ENCODE measurements around the gene PCDHGB3.
"Not testable (repeated sequence)": the region's sequence is repeated elsewhere in the genome, so short reads cannot be mapped to it uniquely, and the experiment has no call there.

PCDHGB3 gene

DNA sequence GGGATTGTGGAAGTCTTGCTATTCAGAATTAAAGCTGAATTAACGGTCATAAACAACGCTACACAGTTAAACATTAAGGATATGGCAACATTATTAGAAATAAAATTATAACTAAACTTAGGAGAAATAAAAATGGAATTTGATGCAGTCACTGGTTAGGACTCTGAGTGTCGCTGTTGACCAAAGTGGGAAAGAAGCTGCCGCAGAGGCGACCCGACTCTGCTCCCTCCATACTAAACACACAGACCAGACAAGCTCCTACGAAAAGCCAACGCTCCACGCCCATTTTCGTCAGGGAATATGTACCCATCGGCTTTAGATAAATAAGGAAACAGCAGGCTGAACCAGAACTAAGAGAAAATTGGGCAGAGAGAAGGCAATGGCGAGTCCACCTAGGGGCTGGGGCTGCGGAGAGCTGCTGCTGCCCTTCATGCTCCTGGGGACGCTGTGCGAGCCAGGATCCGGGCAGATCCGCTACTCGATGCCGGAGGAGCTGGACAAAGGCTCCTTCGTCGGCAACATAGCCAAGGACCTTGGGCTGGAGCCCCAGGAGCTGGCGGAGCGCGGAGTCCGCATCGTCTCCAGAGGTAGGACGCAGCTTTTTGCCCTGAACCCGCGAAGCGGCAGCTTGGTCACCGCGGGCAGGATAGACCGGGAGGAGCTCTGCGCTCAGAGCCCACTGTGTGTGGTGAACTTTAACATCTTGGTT, 5.9 kb upstream of the PCDHGB3 start, which contains the start of gene PCDHGA5:
Gene PCDHGA5, plus strand, starts transcription at position 211 of the 709 bp plus-strand sequence. Its CDS starts 169 bp downstream, at position 380.
- FAIRE-seq (no peak), DNase-seq (ENCODE audit: insufficient read length) (no peak)

DNA sequence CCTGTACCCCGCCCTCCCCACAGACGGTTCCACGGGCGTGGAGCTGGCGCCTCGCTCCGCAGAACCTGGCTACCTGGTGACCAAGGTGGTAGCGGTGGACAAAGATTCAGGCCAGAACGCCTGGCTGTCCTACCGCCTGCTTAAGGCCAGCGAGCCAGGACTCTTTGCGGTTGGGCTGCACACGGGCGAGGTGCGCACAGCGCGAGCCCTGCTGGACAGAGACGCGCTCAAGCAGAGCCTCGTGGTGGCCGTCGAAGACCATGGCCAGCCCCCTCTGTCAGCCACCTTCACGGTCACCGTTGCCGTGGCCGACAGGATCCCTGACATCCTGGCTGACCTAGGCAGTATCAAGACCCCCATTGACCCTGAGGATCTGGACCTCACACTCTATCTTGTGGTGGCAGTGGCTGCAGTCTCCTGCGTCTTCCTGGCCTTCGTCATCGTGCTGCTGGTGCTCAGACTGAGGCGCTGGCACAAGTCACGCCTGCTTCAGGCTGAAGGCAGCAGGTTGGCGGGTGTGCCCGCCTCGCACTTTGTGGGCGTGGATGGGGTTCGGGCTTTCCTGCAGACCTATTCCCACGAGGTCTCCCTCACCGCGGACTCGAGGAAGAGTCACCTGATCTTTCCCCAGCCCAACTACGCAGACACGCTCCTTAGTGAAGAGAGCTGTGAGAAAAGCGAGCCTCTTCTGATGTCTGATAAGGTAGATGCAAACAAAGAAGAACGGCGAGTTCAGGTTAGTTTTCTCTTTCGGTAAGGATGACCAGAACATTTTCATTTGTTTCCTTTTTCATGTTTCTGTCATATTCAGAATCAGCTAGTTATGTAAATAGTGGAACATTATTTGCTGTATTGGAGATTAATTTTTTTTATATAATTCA, 3.8 kb upstream of the PCDHGB3 start:
- FAIRE-seq (no peak), DNase-seq (ENCODE audit: insufficient read length) (no peak)
- TF ChIP-seq POLR2AphosphoS5 (IDR thresholded peaks at IDR 0.05; ENCODE audit: low read depth, low read length) (no peak), POLR2A (IDR thresholded peaks at IDR 0.05; ENCODE audit: low read depth, low read length) (no peak), TAF1 (IDR thresholded peaks at IDR 0.05; ENCODE audit: borderline replicate concordance, low read depth, low read length) (no peak)

More for the DNA sequence above, 5.9 kb upstream of the PCDHGB3 start, which contains the start of gene PCDHGA5:
- no peak for TF ChIP-seq POLR2AphosphoS5 (IDR thresholded peaks at IDR 0.05; ENCODE audit: low read depth, low read length)
- no peak for TF ChIP-seq TAF1 (IDR thresholded peaks at IDR 0.05; ENCODE audit: borderline replicate concordance, low read depth, low read length)
- TF ChIP-seq POLR2A (IDR thresholded peaks at IDR 0.05; ENCODE audit: low read depth, low read length), result no peak

DNA sequence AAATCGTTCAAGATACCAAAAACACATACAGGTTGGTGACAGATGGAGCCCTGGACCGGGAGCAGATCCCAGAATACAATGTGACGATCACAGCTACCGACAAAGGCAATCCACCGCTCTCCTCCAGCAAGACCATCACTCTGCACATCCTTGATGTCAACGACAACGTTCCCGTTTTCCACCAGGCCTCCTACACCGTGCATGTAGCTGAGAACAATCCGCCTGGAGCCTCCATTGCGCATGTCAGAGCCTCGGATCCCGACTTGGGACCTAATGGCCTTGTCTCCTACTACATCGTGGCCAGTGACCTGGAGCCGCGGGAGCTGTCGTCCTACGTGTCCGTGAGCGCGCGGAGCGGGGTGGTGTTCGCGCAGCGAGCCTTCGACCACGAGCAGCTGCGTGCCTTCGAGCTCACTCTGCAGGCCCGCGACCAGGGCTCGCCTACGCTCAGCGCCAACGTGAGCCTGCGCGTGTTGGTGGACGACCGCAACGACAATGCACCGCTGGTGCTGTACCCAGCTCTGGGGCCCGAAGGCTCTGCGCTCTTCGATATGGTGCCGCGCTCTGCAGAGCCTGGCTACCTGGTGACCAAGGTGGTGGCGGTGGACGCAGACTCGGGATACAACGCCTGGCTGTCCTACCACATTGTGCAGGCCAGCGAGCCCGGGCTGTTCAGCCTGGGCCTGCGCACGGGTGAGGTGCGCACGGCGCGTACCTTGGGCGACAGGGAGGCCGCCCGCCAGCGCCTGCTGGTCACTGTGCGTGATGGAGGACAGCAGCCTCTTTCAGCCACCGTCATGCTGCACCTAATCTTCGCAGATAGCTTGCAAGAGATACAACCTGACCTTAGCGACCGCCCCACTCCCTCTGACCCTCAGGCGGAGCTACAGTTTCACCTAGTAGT, 1.8 kb downstream of the PCDHGB3 start:
- no peak for FAIRE-seq

DNA sequence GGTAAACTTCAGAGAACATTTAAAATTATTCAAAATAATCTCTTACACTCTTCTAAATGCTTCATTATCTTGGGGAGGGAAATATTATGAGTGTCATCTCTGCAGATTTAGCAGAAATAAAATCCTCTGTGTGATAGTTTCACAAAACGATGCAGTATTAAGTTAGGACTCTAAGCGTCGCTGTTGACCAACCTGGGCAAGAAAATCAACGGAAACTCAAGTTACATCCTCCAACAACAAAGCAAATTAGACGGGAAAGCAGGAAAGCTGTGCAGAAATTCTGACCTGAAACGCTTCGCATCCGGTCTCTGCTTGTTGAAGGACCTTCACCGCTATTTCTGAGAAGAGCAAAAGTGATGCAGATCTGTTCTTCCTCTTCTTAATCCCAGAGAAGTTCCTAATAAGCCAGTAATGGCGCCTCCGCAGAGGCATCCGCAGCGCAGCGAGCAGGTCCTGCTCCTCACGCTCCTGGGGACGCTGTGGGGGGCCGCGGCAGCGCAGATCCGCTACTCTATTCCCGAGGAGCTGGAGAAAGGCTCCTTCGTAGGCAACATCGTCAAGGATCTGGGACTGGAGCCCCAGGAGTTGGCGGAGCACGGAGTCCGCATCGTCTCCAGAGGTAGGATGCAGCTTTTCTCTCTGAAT, 3.8 kb downstream of the PCDHGB3 start, which contains the start of gene PCDHGA6:
Gene PCDHGA6, plus strand, starts transcription at position 219 of the 645 bp plus-strand sequence. Its CDS starts 193 bp downstream, at position 412.
- TF ChIP-seq POLR2A (IDR thresholded peaks at IDR 0.05; ENCODE audit: low read depth, low read length), result no peak
- TF ChIP-seq TAF1 (IDR thresholded peaks at IDR 0.05; ENCODE audit: borderline replicate concordance, low read depth, low read length), result no peak
- no peak for TF ChIP-seq POLR2AphosphoS5 (IDR thresholded peaks at IDR 0.05; ENCODE audit: low read depth, low read length)
- DNase-seq (ENCODE audit: insufficient read length) (no peak), FAIRE-seq (no peak)

More for the DNA sequence above, 1.8 kb downstream of the PCDHGB3 start:
- no peak for DNase-seq (ENCODE audit: insufficient read length)
- TF ChIP-seq POLR2AphosphoS5 (IDR thresholded peaks at IDR 0.05; ENCODE audit: low read depth, low read length) (no peak), TAF1 (IDR thresholded peaks at IDR 0.05; ENCODE audit: borderline replicate concordance, low read depth, low read length) (no peak), POLR2A (IDR thresholded peaks at IDR 0.05; ENCODE audit: low read depth, low read length) (no peak)

DNA sequence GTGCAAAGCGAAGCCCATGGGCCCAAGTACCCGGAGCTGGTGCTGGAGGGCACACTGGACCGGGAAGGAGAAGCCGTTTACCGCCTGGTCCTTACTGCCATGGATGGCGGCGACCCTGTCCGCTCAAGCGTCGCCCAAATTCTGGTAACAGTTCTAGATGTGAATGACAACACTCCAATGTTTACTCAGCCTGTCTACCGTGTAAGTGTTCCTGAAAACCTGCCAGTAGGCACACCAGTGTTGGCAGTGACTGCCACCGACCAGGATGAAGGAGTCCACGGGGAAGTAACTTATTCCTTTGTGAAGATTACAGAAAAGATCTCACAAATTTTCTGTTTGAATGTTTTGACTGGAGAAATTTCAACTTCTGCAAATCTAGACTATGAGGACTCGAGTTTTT, 4.6 kb downstream of the PCDHGB3 start:
- no peak for TF ChIP-seq TAF1 (IDR thresholded peaks at IDR 0.05; ENCODE audit: borderline replicate concordance, low read depth, low read length)
- no peak for TF ChIP-seq POLR2AphosphoS5 (IDR thresholded peaks at IDR 0.05; ENCODE audit: low read depth, low read length)
- no peak for TF ChIP-seq POLR2A (IDR thresholded peaks at IDR 0.05; ENCODE audit: low read depth, low read length)
- FAIRE-seq (no peak), DNase-seq (ENCODE audit: insufficient read length) (no peak)

DNA sequence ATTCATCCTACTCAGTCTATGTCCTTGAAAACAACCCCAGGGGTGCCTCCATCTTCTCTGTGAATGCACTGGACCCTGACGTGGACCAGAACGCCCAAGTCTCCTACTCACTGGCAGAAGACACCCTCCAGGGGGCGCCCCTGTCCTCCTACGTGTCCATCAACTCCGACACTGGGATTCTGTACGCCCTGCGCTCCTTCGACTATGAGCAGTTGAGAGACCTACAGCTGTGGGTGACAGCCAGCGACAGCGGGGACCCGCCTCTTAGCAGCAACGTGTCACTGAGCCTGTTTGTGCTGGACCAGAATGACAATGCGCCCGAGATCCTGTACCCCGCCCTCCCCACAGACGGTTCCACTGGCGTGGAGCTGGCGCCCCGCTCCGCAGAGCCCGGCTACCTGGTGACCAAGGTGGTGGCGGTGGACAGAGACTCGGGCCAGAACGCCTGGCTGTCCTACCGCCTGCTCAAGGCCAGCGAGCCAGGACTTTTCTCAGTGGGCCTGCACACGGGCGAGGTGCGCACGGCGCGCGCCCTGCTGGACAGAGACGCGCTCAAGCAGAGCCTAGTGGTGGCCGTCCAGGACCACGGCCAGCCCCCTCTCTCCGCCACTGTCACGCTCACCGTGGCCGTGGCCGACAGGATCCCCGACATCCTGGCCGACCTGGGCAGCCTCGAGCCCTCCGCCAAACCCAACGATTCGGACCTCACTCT, 5.6 kb downstream of the PCDHGB3 start:
- not testable (repeated sequence) for DNase-seq (ENCODE audit: insufficient read length); FAIRE-seq

DNA sequence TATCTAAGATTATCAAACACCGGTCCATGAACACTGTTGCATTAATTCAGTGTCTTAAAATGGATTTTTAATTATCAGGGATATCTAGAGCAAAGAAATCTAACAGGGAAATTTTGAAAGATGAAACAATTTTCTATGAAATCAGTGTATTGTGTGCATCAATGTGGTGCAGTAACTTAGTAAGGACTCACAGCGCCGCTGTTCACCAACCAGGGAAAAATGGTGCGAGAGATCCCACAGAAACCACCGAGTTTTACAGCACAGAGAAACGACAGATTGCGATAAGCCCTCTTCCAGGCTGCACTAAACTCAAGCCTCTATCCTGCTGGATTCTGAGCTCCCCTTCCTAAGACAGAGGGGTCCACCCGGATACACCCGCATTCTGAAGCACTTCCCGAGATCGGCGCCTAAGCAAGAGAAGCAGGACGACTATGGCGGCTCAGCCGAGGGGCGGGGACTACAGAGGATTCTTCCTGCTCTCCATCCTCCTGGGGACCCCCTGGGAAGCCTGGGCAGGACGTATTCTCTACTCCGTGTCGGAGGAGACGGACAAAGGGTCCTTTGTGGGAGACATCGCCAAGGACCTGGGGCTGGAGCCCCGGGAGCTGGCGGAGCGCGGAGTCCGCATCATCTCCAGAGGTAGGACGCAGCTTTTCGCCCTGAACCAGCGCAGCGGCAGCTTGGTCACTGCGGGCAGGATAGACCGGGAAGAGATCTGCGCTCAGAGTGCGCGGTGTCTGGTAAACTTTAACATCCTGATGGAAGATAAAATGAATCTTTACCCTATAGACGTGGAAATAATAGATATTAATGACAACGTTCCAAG, 12.6 kb downstream of the PCDHGB3 start, which contains the start of gene PCDHGA7:
Gene PCDHGA7, plus strand, starts transcription at position 274 of the 826 bp plus-strand sequence. Its CDS starts 158 bp downstream, at position 432.
- no peak for TF ChIP-seq POLR2A (IDR thresholded peaks at IDR 0.05; ENCODE audit: low read depth, low read length)
- no peak for TF ChIP-seq POLR2AphosphoS5 (IDR thresholded peaks at IDR 0.05; ENCODE audit: low read depth, low read length)
- no peak for TF ChIP-seq TAF1 (IDR thresholded peaks at IDR 0.05; ENCODE audit: borderline replicate concordance, low read depth, low read length)
- DNase-seq (ENCODE audit: insufficient read length) (no peak), FAIRE-seq (no peak)

DNA sequence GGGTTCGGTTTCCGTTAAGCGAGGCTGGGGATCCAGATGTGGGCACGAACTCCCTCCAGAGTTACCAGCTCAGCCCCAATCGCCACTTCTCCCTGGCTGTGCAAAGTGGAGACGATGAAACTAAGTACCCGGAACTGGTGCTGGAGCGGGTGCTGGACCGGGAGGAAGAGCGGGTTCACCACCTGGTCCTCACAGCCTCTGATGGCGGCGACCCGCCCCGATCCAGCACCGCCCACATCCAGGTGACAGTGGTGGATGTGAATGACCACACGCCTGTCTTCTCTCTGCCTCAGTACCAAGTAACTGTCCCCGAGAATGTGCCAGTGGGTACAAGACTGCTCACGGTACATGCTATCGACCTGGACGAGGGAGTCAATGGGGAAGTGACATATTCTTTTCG, 13.3 kb downstream of the PCDHGB3 start:
- TF ChIP-seq POLR2A (IDR thresholded peaks at IDR 0.05; ENCODE audit: low read depth, low read length), result no peak
- TF ChIP-seq POLR2AphosphoS5 (IDR thresholded peaks at IDR 0.05; ENCODE audit: low read depth, low read length), result no peak
- no peak for TF ChIP-seq TAF1 (IDR thresholded peaks at IDR 0.05; ENCODE audit: borderline replicate concordance, low read depth, low read length)
- no peak for DNase-seq (ENCODE audit: insufficient read length)
- no peak for FAIRE-seq

DNA sequence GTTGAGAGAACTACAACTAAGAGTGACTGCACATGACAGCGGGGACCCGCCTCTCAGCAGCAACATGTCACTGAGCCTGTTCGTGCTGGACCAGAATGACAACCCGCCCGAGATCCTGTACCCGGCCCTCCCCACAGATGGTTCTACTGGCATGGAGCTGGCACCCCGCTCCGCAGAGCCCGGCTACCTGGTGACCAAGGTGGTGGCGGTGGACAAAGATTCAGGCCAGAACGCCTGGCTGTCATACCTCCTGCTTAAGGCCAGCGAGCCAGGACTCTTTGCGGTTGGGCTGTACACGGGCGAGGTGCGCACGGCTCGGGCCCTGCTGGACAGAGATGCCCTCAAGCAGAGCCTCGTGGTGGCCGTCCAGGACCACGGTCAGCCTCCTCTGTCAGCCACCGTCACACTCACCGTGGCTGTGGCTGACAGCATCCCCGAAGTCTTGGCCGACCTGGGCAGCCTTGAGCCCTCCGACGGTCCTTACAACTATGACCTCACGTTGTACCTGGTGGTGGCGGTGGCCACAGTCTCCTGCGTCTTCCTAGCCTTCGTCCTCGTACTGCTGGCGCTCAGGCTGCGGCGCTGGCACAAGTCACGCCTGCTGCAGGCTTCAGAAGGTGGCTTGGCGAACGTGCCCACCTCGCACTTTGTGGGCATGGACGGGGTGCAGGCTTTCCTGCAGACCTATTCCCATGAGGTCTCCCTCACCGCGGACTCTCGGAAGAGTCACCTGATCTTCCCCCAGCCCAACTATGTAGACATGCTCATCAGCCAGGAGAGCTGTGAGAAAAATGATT, 14.6 kb downstream of the PCDHGB3 start:
- TF ChIP-seq TAF1 (IDR thresholded peaks at IDR 0.05; ENCODE audit: borderline replicate concordance, low read depth, low read length), result no peak
- TF ChIP-seq POLR2A (IDR thresholded peaks at IDR 0.05; ENCODE audit: low read depth, low read length), result no peak
- no peak for TF ChIP-seq POLR2AphosphoS5 (IDR thresholded peaks at IDR 0.05; ENCODE audit: low read depth, low read length)
- no peak for FAIRE-seq
- no peak for DNase-seq (ENCODE audit: insufficient read length)

DNA sequence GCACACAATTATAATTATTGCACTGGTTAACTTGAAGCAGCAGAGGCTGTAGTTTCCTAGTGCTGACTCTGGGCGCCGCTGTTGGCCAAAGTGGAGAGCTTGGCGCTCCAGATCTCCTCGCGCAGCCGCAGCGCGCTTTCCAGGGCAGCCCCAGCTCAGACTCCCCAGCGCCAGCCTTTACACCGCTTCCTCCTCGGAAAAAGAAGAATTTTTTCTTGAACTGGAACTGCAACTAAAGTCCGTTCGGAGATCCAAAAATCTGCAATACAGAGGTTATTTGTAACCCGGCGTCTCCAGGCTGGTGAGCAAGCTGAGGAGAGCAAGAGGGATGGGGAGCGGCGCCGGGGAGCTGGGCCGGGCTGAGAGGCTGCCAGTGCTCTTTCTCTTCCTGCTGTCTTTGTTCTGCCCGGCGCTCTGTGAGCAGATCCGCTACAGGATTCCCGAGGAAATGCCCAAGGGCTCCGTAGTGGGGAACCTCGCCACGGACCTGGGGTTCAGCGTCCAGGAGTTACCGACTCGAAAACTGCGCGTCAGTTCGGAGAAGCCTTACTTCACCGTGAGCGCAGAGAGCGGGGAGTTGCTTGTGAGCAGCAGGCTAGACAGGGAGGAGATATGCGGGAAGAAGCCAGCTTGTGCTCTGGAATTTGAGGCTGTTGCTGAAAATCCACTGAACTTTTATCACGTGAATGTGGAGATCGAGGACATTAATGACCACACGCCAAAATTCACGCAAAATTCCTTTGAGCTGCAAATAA, 17.7 kb downstream of the PCDHGB3 start, which contains the start of gene PCDHGB4:
Gene PCDHGB4, plus strand, starts transcription at position 142 of the 755 bp plus-strand sequence. Its CDS starts 187 bp downstream, at position 329.
- peak; percentile 82 for FAIRE-seq
- not testable (repeated sequence) for DNase-seq (ENCODE audit: insufficient read length)

Data from GM12892 (cell line).